Body of pancreas (tissue), 4 donors: ENCODE results near the gene NTMT2. TPM values are rescaled to one million over a fixed set of nuclear protein-coding genes. Genes with fewer than 3 reads are reported as not detected.
A peak's percentile ranks its signal among the peaks of the same experiment; 100 is the strongest.

Source experiments
- ATAC-seq: fragments of 150-250 bp; one replicate; pipeline ENCODE4 v1.9.1; 2016
- DNase-seq, 4 donors: peaks; one replicate each; pipeline ENCODE4 v3.0.0-alpha.2; 2019
- H3K27ac ChIP-seq, 4 donors: fragments of 200-600 bp; sonication (generic); 1 replicate in 3 of 4; 2 replicates in 1 of 4; pipeline versions ENCODE4 v1.5.1 to v1.6.1; 2016 to 2019; ENCODE audit warnings: mild to moderate bottlenecking in 1 of 4, mixed read lengths in 1 of 4, moderate library complexity in 1 of 4
- H3K27me3 ChIP-seq, 2 donors: fragments of 200-600 bp; sonication (generic); one replicate each; pipeline ENCODE4 v1.6.0; 2016; ENCODE audit warnings: mild to moderate bottlenecking in 1 of 2
- H3K36me3 ChIP-seq, 2 donors: fragments of 200-600 bp; sonication (generic); replicated peaks in 1 of 2; 2 replicates each; pipeline ENCODE4 v1.5.1; 2016; ENCODE audit warnings: low read depth in 2 of 2; ENCODE audit not compliant: insufficient read depth in 1 of 2
- H3K4me1 ChIP-seq: fragments of 200-600 bp; sonication (generic); one replicate; pipeline ENCODE4 v1.6.0; 2016
- H3K4me3 ChIP-seq, 2 donors: fragments of 200-600 bp; sonication (generic); 1 replicate in 1 of 2; 2 replicates in 1 of 2; pipeline ENCODE4 v1.5.1; 2016 to 2019
- H3K9me3 ChIP-seq, 3 donors: fragments of 200-600 bp; sonication (generic); 1 replicate in 2 of 3; 2 replicates in 1 of 3; pipeline ENCODE4 v1.5.1; 2016
- CTCF ChIP-seq, 7 experiments: fragments of 450-650 bp in 4 of 7; fragments of 200-600 bp in 3 of 7; sonication (generic) in 3 of 7; IDR thresholded peaks; one replicate each; pipeline ENCODE4 v1.5.1; 2016 to 2019; ENCODE audit warnings: antibody characterized with exemption in 7 of 7
- POLR2A ChIP-seq, 3 donors: fragments of 450-650 bp; IDR thresholded peaks; one replicate each; pipeline ENCODE4 v1.6.1; 2016; ENCODE audit warnings: antibody characterized with exemption in 3 of 3, mild to moderate bottlenecking in 2 of 3
- WGBS, 2 donors: methylation state at CpG; one replicate each; pipeline ENCODE4 v1.1.5; 2017; 5-methylcytosine and 5-hydroxymethylcytosine counted together
- intact Hi-C: fragments of 100-400 bp; cut with DNase I; formaldehyde crosslinking; loops from one replicate; pipeline ENCODE4 v1.15.1; 2023
- total RNA-seq, 2 donors: library from RNA; depleted of rRNA; stranded (reverse); fragments of >200 nt; gene quantifications; one replicate each; pipeline ENCODE4 v1.1.0, GENCODE V29; 2016

NTMT2 gene
- total RNA-seq, 2 donors from 2014 or later: not detected

GRCh38 chr1:170200621-170201397 lies 55.0 kb downstream of the NTMT2 start:
- Histone ChIP-seq H3K36me3 (no peaks in the 10 kb centered on the region), H3K9me3 (no peaks in the 10 kb centered on the region), H3K4me1 (peaks cover 19% of the 10 kb centered on the region), H3K27ac (peak overlapping the region in 3 of 4 donors; percentile 53 to 65 (median 57)), H3K27me3 (no peaks in the 10 kb centered on the region), H3K4me3 (no peak overlapping the region)
- ATAC-seq: peak; percentile 82
- intact Hi-C loops: no loop called here
- peak in 2 of 4 donors; percentile 15 to 20 for DNase-seq
- 39 to 49% methylated on average over 4 of the region's 4 CpGs for WGBS, 2 donors
- no peak for TF ChIP-seq POLR2A (IDR thresholded peaks at IDR 0.05)
- no peak for TF ChIP-seq CTCF (IDR thresholded peaks at IDR 0.05)

GRCh38 chr1:170203693-170204092 lies 57.9 kb downstream of the NTMT2 start:
- no peak for DNase-seq
- TF ChIP-seq CTCF (IDR thresholded peaks at IDR 0.05): no peak

GRCh38 chr1:170204121-170204520 lies 58.4 kb downstream of the NTMT2 start:
- DNase-seq: no peak
- 57 to 64% methylated on average over 3 of the region's 3 CpGs for WGBS, 2 donors
- no peak for TF ChIP-seq POLR2A (IDR thresholded peaks at IDR 0.05)

More at GRCh38 chr1:170203693-170204092, 57.9 kb downstream of the NTMT2 start:
- peaks cover 18% of the 10 kb centered on the region for H3K4me1 ChIP-seq
- H3K27me3 ChIP-seq: no peaks in the 10 kb centered on the region
- no peak overlapping the region for H3K4me3 ChIP-seq
- H3K9me3 ChIP-seq: no peaks in the 10 kb centered on the region
- ATAC-seq: no peak
- no peak overlapping the region for H3K27ac ChIP-seq
- no peaks in the 10 kb centered on the region for H3K36me3 ChIP-seq
- intact Hi-C loops: no loop called here

GRCh38 chr1:170205301-170205700 lies 59.5 kb downstream of the NTMT2 start:
- no peak for TF ChIP-seq CTCF (IDR thresholded peaks at IDR 0.05)
- TF ChIP-seq POLR2A (IDR thresholded peaks at IDR 0.05): no peak
- H3K4me3 ChIP-seq: no peak overlapping the region
- H3K27ac ChIP-seq: no peak overlapping the region
- intact Hi-C loops: no loop called here
- ATAC-seq (no peak), DNase-seq (no peak)
- H3K9me3 ChIP-seq: no peaks in the 10 kb centered on the region
- no peaks in the 10 kb centered on the region for H3K27me3 ChIP-seq
- H3K36me3 ChIP-seq: no peaks in the 10 kb centered on the region
- peaks cover 7% of the 10 kb centered on the region for H3K4me1 ChIP-seq

More at GRCh38 chr1:170204121-170204520, 58.4 kb downstream of the NTMT2 start:
- Histone ChIP-seq H3K27me3 (no peaks in the 10 kb centered on the region), H3K4me1 (peaks cover 14% of the 10 kb centered on the region), H3K36me3 (no peaks in the 10 kb centered on the region), H3K9me3 (no peaks in the 10 kb centered on the region), H3K27ac (no peak overlapping the region), H3K4me3 (no peak overlapping the region)
- no peak for ATAC-seq
- intact Hi-C loops: no loop called here

- Histone ChIP-seq H3K4me3 (no peak overlapping the region), H3K36me3 (no peaks in the 10 kb centered on the region), H3K27me3 (no peaks in the 10 kb centered on the region), H3K4me1 (no peaks in the 10 kb centered on the region), H3K9me3 (no peaks in the 10 kb centered on the region), H3K27ac (no peak overlapping the region)
- TF ChIP-seq POLR2A (IDR thresholded peaks at IDR 0.05) (no peak), CTCF (IDR thresholded peaks at IDR 0.05) (no peak)
- DNase-seq (no peak), ATAC-seq (no peak)
- intact Hi-C loops: no loop called here
Measured at GRCh38 chr1:170209125-170209524, 63.4 kb downstream of the NTMT2 start.
